NCI-H128 (cell line): ENCODE results near the gene OXSR1.
"Not testable (repeated sequence)": the region's sequence is repeated elsewhere in the genome, so short reads cannot be mapped to it uniquely, and the experiment has no call there.

ENCODE experiments used
- DNase-seq: peaks from one replicate; lab custom pipeline; 2025; ENCODE audit not compliant: unreplicated experiment; lab: John Stamatoyannopoulos, UW

Gene OXSR1

GRCh38 chr3:38222032-38222634 is 56.8 kb downstream of the OXSR1 start:
- no peak for DNase-seq

- DNase-seq, result no peak
Observed at GRCh38 chr3:38224357-38224756, 59.0 kb downstream of the OXSR1 start.

GRCh38 chr3:38226273-38226672 is 60.9 kb downstream of the OXSR1 start:
- DNase-seq, result no peak

- no peak for DNase-seq
Observed at GRCh38 chr3:38227989-38228388, 62.7 kb downstream of the OXSR1 start.

- no peak for DNase-seq
Observed at GRCh38 chr3:38229036-38229435, 63.7 kb downstream of the OXSR1 start.

- no peak for DNase-seq
Observed at GRCh38 chr3:38232701-38233100, 67.4 kb downstream of the OXSR1 start.

- no peak for DNase-seq
Observed at GRCh38 chr3:38235466-38235865, 70.1 kb downstream of the OXSR1 start.

GRCh38 chr3:38238416-38239008 is 73.2 kb downstream of the OXSR1 start:
- DNase-seq, result no peak

GRCh38 chr3:38242812-38243211 is 77.5 kb downstream of the OXSR1 start:
- not testable (repeated sequence) for DNase-seq

- DNase-seq, result no peak
Observed at GRCh38 chr3:38245930-38246329, 80.6 kb downstream of the OXSR1 start.

GRCh38 chr3:38247366-38248035 is 82.2 kb downstream of the OXSR1 start:
- no peak for DNase-seq

GRCh38 chr3:38250198-38250597 is 84.9 kb downstream of the OXSR1 start:
- no peak for DNase-seq

- no peak for DNase-seq
Observed at GRCh38 chr3:38251197-38251596, 85.9 kb downstream of the OXSR1 start.

GRCh38 chr3:38253704-38254103 is 88.4 kb downstream of the OXSR1 start:
- DNase-seq, result no peak

- no peak for DNase-seq
Observed at GRCh38 chr3:38254872-38255271, 89.5 kb downstream of the OXSR1 start.

- DNase-seq, result no peak
Observed at GRCh38 chr3:38255627-38256026, 90.3 kb downstream of the OXSR1 start.

- no peak for DNase-seq
Observed at GRCh38 chr3:38257583-38257982, 92.2 kb downstream of the OXSR1 start.

- DNase-seq, result no peak
Observed at GRCh38 chr3:38260474-38260873, 95.1 kb downstream of the OXSR1 start.

- no peak for DNase-seq
Observed at GRCh38 chr3:38264353-38264771, 99.0 kb downstream of the OXSR1 start.

- DNase-seq, result no peak
Observed at GRCh38 chr3:38264779-38265178, 99.4 kb downstream of the OXSR1 start.

GRCh38 chr3:38265604-38266307 is 100.4 kb downstream of the OXSR1 start, which contains the start of gene SLC22A13:
TSS of gene SLC22A13 (plus strand) at chr3:38265812. CDS start at chr3:38265861, 49 bp downstream.
- DNase-seq, result no peak

GRCh38 chr3:38266810-38267209 is 101.5 kb downstream of the OXSR1 start:
- DNase-seq, result no peak
